Skeletal muscle tissue (tissue), 4 donors: ENCODE measurements around the gene CORIN. TPM values are rescaled to one million over a fixed set of nuclear protein-coding genes. Genes with fewer than 3 reads are reported as not detected.
"Not testable (repeated sequence)": the region's sequence is repeated elsewhere in the genome, so short reads cannot be mapped to it uniquely, and the experiment has no call there.

Source experiments
- H3K27ac ChIP-seq: one replicate; pipeline ENCODE4 v1.7.0; 2013; ENCODE audit warnings: mild to moderate bottlenecking, low read depth, low read length, inconsistent platforms
- H3K27me3 ChIP-seq, 3 donors: one replicate each; pipeline ENCODE4 v1.7.0; 2013; ENCODE audit warnings: low read length in 3 of 3; ENCODE audit not compliant: control insufficient read depth in 3 of 3, insufficient read depth in 3 of 3
- H3K36me3 ChIP-seq, 3 donors: one replicate each; pipeline ENCODE4 v1.7.0; 2013; ENCODE audit warnings: low read length in 3 of 3; ENCODE audit not compliant: control insufficient read depth in 3 of 3, insufficient read depth in 3 of 3
- H3K4me1 ChIP-seq, 3 donors: one replicate each; pipeline ENCODE4 v1.7.0; 2013; ENCODE audit warnings: low read length in 3 of 3, mild to moderate bottlenecking in 3 of 3; ENCODE audit not compliant: control insufficient read depth in 3 of 3, insufficient read depth in 3 of 3
- H3K4me3 ChIP-seq, 3 donors: one replicate each; pipeline ENCODE4 v1.7.0; 2013; ENCODE audit warnings: low read length in 3 of 3
- H3K9ac ChIP-seq, 3 donors: one replicate each; pipeline ENCODE4 v1.7.0; 2013; ENCODE audit warnings: low read length in 3 of 3, mild to moderate bottlenecking in 3 of 3, moderate library complexity in 2 of 3, low read depth in 1 of 3
- H3K9me3 ChIP-seq, 3 donors: one replicate each; pipeline ENCODE4 v1.7.0; 2013; ENCODE audit warnings: low read length in 3 of 3; ENCODE audit not compliant: control insufficient read depth in 3 of 3
- total RNA-seq: library from RNA; depleted of rRNA; stranded (reverse); fragments of >200 nt; gene quantifications from one replicate; pipeline ENCODE4 v1.2.3, GENCODE V29; 2014
- donor health status: Osteomylitis.

The CORIN gene
- total RNA-seq, 1 donor from 2014 or later = 2.1 TPM

DNA sequence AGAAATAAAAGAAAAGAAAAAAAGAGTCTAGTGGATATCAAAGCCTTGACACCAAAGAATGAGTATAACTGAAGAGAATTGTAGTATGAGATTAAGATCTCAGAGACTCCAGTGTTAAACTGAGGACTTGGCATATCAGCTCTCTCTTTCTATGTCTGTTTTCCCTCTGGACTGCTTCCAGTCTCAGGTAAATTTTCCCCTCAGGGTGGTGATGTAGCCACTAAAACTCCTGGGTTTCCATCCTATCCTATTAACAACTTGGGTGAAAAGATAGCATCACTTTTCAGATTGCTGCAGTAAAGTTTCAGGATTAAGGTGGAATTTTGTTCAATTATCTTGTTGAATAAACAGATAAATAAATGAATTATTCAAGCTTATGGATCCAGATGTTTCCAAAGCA, 267.1 kb downstream of the CORIN start:
- no peak overlapping the region for H3K4me3 ChIP-seq
- no peaks in the 10 kb centered on the region for H3K27me3 ChIP-seq
- H3K9ac ChIP-seq = no peak overlapping the region
- H3K4me1 ChIP-seq = no peaks in the 10 kb centered on the region
- no peak overlapping the region for H3K27ac ChIP-seq
- H3K9me3 ChIP-seq = no peaks in the 10 kb centered on the region
- peaks cover 5 to 21% (median 13%) of the 10 kb centered on the region in 3 donors for H3K36me3 ChIP-seq

GRCh38 chr4:47567511-47567910, 270.4 kb downstream of the CORIN start:
- H3K27ac ChIP-seq = no peak overlapping the region
- H3K4me3 ChIP-seq = no peak overlapping the region
- H3K4me1 ChIP-seq = no peaks in the 10 kb centered on the region
- no peaks in the 10 kb centered on the region for H3K27me3 ChIP-seq
- no peaks in the 10 kb centered on the region for H3K9me3 ChIP-seq
- H3K36me3 ChIP-seq = peaks cover 5 to 19% (median 11%) of the 10 kb centered on the region in 3 donors
- no peak overlapping the region for H3K9ac ChIP-seq

GRCh38 chr4:47566969-47567368, 270.9 kb downstream of the CORIN start:
- Histone ChIP-seq H3K9ac (no peak overlapping the region), H3K9me3 (no peaks in the 10 kb centered on the region), H3K27me3 (no peaks in the 10 kb centered on the region), H3K36me3 (peaks cover 5 to 16% (median 9%) of the 10 kb centered on the region in 3 donors), H3K27ac (no peak overlapping the region), H3K4me3 (no peak overlapping the region), H3K4me1 (no peaks in the 10 kb centered on the region)

GRCh38 chr4:47566566-47566965, 271.3 kb downstream of the CORIN start:
- H3K36me3 ChIP-seq = peaks cover 5 to 12% (median 5%) of the 10 kb centered on the region in 3 donors
- no peaks in the 10 kb centered on the region for H3K27me3 ChIP-seq
- H3K27ac ChIP-seq = no peak overlapping the region

GRCh38 chr4:47562297-47562696, 275.6 kb downstream of the CORIN start:
- Histone ChIP-seq H3K9ac (no peak overlapping the region), H3K27me3 (no peaks in the 10 kb centered on the region), H3K4me3 (no peak overlapping the region), H3K9me3 (no peaks in the 10 kb centered on the region), H3K4me1 (no peaks in the 10 kb centered on the region), H3K27ac (no peak overlapping the region), H3K36me3 (peaks cover 3 to 8% (median 4%) of the 10 kb centered on the region in 3 donors)

More at GRCh38 chr4:47566566-47566965, 271.3 kb downstream of the CORIN start:
- H3K4me3 ChIP-seq = no peak overlapping the region
- no peak overlapping the region for H3K9ac ChIP-seq
- H3K9me3 ChIP-seq = no peaks in the 10 kb centered on the region
- H3K4me1 ChIP-seq = no peaks in the 10 kb centered on the region

- Histone ChIP-seq H3K27me3 (no peaks in the 10 kb centered on the region), H3K9me3 (no peaks in the 10 kb centered on the region), H3K4me3 (no peak overlapping the region), H3K9ac (no peak overlapping the region), H3K4me1 (no peaks in the 10 kb centered on the region), H3K27ac (no peak overlapping the region), H3K36me3 (peaks cover 3 to 8% (median 4%) of the 10 kb centered on the region in 3 donors)
These were observed 276.5 kb downstream of the CORIN start for GRCh38 chr4:47561331-47561730.

DNA sequence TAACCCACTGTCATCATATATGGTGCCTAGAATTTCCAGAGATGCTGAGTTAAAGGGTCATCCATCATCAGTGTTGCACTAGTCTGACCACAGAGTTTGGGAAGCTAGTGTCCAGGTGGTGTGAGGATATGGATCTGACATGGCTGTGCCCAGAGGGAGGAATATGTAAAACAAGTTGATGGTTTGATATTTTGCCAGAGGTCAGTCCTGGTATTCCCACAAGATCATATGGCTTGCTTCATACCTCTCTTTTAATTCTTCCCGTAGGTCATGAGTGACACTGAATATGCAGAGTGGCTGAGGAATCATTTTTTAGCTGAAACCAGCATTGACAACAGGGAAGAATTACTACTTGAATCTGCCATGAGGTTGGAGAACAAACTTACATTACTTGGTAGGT, 277.2 kb downstream of the CORIN start:
- no peaks in the 10 kb centered on the region for H3K4me1 ChIP-seq
- no peak overlapping the region for H3K4me3 ChIP-seq
- H3K36me3 ChIP-seq = peaks cover 3 to 8% (median 4%) of the 10 kb centered on the region in 3 donors
- no peaks in the 10 kb centered on the region for H3K27me3 ChIP-seq
- no peaks in the 10 kb centered on the region for H3K9me3 ChIP-seq
- H3K27ac ChIP-seq = no peak overlapping the region
- no peak overlapping the region for H3K9ac ChIP-seq

- Histone ChIP-seq H3K36me3 (peaks cover 3 to 6% (median 4%) of the 10 kb centered on the region in 3 donors), H3K9me3 (no peaks in the 10 kb centered on the region), H3K27me3 (no peaks in the 10 kb centered on the region), H3K27ac (no peak overlapping the region), H3K4me1 (no peaks in the 10 kb centered on the region), H3K9ac (no peak overlapping the region), H3K4me3 (no peak overlapping the region)
These were observed 280.6 kb downstream of the CORIN start for GRCh38 chr4:47557255-47557654.

GRCh38 chr4:47555920-47556319, 281.9 kb downstream of the CORIN start:
- not testable (repeated sequence) for H3K27ac ChIP-seq, H3K9ac ChIP-seq, H3K4me1 ChIP-seq, H3K36me3 ChIP-seq, H3K9me3 ChIP-seq, H3K27me3 ChIP-seq, H3K4me3 ChIP-seq

DNA sequence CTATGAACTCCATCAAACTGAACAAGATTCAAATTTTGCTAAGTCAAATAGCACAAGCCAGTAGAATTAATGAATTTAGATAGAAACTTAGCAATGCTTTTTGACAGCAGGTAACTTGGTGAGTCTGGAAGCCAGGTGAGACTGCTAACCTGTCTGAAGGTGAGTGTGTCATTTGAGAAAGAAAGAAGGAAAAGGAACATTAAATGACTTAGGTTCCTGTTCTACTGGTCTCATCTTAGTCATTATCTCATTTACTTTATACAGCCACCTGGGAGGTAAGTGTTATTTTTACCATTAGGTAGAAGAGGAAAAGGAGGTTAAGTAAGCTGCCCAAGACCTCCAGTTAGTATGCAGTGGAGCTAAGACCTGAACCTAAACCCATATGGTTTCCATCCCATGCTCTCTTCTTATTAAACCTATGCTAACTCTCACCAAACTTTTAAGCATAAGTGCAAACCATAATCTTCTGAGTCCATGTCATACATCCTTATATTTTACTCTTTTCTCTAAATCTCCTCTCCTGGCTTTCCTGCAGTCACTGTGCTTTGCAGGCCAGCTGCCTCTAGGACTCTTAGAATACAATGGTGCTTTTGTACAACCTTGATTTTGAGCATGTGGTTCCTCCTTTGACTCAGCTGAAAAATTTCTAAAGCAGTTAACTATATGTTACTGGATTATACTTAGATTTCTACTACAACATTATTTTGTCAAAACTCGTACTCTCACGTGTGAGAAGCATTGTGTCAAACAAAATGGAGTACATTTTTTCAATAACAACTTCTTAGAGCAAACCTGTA, 284.3 kb downstream of the CORIN start:
- no peak overlapping the region for H3K27ac ChIP-seq
- no peak overlapping the region for H3K9ac ChIP-seq
- H3K36me3 ChIP-seq = peaks cover 3 to 4% (median 4%) of the 10 kb centered on the region in 3 donors
- H3K4me3 ChIP-seq = no peak overlapping the region
- no peaks in the 10 kb centered on the region for H3K9me3 ChIP-seq
- no peaks in the 10 kb centered on the region for H3K27me3 ChIP-seq
- H3K4me1 ChIP-seq = no peaks in the 10 kb centered on the region
